SKM-1 (cell line): ENCODE results near the gene TMEM121.

Experiments
- DNase-seq: peaks from one replicate; lab custom pipeline; 2025; ENCODE audit not compliant: unreplicated experiment; lab: John Stamatoyannopoulos, UW

TMEM121 gene

DNA sequence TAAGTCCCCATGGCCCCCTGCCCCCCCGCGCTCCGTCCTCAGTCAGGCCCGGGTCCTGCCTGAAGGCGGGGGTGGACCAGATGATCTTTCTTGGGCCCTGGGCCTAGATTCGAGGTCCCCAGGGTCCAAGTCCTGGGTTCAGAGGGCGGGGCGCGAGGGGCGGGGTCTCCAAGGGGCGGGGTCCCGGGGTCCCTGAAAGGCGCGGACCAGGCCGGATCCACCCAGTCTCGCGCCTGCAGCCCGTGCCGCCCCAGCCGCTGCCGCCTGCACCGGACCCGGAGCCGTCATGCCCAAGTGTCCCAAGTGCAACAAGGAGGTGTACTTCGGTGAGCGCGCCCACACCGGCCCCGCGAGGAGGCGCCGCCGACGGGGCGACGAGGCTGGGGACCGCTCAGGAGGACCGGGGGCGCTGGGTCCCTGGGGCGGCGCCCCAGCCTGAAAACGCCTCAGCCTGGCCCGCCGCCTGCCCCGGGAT is 39.4 kb upstream of the TMEM121 start:
- DNase-seq: no peak

GRCh38 chr14:105487449-105487985 is 38.9 kb upstream of the TMEM121 start:
- no peak for DNase-seq

GRCh38 chr14:105487986-105488777 is 38.2 kb upstream of the TMEM121 start:
- no peak for DNase-seq

GRCh38 chr14:105488781-105489541 is 37.4 kb upstream of the TMEM121 start:
- DNase-seq: no peak

DNA sequence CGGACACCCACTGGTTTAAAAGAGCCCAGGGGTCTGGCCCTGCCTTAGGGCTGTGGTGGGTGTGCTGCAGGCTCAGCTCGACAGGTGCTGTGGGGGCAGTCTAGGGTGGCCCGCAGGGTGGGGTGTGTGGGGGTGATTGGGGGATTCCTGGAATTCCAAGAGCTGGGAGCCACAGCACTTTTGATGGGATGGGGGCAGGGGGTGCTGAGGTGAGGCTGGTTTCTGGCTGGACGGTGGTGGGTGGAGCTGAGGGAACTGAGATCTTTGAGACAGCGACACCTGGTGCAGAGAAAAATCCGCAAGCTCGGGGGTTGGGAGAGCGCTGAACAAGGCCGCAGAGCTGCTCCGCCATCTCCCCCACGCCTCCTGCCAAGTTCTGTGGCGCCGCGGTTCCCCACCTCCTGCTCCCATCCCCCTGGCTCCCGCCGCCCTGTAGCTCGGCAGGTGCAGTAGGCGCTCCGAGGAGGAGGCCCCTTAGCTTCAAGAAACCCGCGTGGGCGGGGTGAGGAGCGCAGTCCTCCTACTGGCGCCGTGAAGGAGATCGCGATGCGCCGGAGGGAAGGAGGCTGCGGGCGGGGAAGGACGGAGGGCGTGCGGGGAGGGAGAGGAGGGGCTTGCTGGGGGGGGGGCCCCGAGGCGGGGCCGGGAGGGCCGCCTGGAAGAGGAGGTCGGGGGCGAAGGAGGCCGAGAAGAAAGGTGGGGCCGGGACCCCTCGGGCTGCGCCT is 36.7 kb upstream of the TMEM121 start:
- DNase-seq: peak; percentile 35

GRCh38 chr14:105490267-105490571 is 36.2 kb upstream of the TMEM121 start:
- no peak for DNase-seq

DNA sequence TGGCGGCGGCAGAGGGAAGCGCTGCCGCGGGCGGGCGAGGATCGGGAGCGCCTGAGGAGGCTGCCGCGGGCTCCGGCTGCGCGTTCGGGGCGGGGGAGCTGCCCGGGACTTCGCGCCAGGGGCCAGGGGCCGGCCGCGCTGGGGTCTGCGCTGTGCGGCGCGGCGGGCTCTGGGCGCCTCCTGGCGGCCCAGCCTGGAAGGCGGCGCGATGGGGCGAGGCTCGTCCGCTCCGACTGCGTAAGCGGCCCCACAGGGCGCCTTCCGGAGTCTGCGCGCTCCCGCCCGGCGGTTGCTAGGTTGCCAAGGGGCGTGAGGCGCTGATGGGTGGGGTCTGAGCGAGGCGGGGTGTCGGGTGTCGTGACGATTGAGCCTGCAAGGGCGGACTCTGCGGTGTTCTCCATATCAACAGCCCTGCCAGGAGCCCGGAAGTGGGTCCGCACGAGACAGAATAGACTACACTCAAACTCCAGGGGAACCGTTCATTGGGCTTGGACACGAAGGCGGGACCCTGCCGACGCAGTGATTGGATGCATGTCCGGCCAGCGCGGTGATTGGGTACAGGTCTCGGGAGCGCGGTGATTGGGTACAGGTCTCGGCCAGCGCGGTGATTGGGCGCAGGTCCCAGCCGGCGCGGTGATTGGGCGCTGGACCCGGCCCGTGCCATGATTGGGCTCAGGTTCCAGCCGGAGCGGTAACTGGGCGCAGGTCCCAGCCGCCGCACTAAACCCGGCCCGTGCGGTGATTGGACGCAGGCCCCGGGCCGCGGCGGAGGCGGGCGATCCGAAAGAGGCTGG is 35.6 kb upstream of the TMEM121 start, which contains the start of gene TEDC1:
Gene TEDC1, plus strand, starts transcription at position 675 of the 794 bp plus-strand sequence. CDS start 130 bp downstream, outside the sequence.
- DNase-seq: peak; percentile 93

DNA sequence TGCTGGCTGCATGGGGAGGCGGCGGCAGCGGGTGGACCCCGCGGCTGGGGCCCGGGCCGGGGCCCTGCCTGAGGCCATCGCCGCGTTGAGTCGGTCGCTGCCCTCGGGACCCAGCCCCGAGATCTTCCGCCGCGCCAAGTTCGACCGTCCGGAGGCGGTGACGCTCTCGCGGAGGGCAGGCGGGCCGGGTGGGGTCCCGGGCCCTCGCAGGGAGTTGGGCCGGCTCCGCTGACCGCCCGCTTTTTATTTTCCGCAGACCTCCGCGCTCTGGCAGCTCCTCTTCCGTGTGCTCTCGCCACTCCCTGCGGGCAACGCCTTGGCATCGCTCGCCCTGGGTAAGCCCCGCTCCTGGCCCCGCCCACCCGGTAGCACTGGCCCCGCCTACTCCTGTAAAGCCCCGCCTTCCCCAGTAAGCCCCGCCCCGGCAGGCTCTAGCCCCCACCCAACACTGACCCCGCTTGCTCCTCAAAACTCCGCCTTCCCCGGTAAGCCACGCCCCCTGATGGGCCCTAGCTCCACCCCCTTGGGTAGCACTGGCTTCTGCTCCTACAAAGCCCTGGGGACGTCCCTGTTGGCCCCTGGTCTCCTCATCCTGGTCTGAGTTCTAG is 34.9 kb upstream of the TMEM121 start:
- peak; percentile 25 for DNase-seq

GRCh38 chr14:105492031-105492970 is 34.1 kb upstream of the TMEM121 start:
- DNase-seq: no peak

DNA sequence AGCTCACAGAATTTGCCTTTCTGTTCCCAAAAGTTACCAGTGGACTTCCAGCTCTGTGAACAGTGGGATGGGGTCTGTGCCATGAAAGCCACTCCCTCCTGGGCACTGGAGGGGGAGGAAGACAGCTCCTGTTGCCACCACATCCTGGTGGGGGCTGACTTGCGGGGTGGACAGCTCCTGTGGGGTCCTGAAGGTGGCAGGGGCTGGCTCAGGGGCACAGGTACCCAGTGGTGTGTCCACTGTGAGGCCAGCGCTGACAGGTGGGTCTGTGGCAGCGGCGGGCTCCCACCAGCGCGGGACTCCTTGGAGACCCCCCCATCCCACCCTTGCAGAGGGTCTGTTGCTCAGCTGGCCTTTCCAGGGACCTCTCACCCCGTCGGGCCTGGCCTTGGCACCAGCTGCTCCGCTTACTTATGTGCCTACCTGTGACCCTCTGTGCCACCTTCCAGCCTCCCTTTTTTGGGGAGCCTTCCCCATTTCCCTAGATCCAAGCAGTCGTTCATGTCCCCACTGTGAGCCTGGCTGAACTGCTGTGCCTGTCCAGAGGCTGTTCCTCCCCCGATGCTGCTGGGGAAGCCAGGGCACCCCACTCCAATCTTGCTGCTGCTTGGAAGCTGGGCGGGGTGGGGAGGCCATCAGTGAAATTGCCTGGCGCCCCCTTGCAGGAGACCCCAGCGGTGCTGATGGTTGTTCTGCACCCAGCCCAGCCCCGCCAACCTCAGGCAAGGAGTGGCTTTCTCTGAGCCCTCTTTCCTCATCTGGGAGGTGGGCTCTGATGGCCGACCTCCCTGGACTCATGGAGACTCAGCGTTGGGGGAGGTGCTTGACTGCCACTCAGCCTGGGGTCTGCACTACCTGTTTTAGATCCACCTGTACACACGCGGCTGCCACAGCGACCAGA is 33.2 kb upstream of the TMEM121 start:
- DNase-seq: no peak

GRCh38 chr14:105493921-105494605 is 32.3 kb upstream of the TMEM121 start:
- no peak for DNase-seq

GRCh38 chr14:105494606-105494929 is 31.8 kb upstream of the TMEM121 start:
- DNase-seq: no peak

DNA sequence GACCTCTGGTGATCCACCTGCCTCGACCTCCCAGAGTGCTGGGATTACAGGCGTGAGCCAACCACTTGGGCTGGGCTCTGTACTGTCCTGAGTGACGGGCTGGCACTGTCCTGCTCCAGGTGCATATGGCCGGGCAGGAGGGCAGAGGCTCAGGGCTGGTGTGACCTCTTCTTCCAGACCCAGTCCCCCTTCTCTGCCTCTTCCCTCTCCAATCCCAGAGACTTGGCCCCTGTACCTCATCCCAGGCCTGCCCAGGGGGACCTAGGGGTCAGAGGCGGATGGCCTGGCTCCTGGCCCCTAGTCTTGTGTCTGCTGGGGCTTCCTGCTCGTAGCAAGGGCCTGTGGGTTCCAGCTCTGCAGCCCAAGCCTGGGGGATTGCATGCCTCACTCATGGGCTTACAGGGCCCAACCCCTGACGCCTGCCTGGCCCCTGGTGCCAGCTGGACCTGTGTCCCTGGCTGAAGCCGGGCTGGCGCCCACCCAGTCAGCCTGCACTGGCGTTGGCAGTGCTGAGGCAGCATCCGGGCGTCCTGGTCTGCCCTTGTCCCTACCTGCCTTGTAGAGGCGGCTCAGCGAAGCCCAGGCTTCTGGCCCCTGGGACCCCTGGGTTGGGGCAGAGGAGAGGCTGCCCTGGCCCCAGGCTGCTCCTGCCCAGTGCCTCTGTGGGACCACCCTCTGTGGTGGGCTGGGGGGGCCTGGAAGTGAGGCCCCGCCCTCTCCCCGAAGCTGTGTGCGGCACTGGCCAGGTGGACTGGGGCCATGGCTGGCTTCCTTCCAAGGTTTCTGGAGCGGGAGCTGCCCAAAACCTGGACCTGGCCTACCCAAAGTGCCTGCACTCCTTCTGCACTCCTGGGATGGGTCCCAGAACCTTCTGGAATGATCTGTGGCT is 31.0 kb upstream of the TMEM121 start:
- no peak for DNase-seq

DNA sequence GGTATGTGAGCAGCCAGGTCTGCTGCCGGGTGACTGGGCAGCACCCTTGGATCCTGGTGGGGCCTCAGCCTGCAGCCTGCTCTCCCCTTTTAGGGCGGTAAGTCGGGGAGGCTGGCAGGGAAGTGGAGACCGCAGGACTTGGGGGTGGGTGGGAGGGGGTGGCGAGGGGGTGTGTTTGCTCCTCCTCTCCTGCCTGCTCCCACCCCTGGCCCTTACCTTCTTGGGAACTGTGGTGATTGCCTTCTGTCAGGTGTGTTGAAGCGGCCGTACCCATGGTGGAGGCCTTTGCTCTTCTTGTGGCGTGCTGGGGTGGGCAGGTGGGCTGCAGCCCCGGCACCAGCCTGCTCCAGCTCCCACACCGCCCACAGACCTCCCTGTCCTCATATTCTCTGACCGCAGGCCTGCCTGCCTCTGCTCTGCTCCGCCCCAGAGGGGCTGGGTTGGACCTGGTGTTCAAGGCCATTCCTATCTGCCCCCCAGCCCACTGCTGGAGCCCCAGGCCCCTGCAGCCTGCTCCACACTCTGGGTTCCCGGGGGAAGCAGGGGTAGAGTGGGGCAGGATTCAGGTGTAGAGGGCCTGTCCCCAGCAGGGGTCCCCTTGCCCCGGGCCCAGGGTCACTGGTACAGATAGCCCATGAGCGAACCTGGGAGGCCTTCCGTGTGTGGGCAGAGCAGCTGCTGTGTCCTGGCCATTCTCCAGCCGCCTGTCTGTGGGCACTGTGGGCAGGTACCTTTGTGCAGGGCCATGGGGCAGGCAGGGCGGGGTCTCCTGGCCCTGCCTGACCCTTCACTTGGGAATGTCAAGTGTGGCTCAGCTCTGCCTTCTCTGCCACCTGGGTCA is 30.2 kb upstream of the TMEM121 start:
- DNase-seq: no peak

GRCh38 chr14:105496831-105497591 is 29.4 kb upstream of the TMEM121 start:
- no peak for DNase-seq
